ENCODE measurements around the gene RDH5.

RDH5 gene

DNA sequence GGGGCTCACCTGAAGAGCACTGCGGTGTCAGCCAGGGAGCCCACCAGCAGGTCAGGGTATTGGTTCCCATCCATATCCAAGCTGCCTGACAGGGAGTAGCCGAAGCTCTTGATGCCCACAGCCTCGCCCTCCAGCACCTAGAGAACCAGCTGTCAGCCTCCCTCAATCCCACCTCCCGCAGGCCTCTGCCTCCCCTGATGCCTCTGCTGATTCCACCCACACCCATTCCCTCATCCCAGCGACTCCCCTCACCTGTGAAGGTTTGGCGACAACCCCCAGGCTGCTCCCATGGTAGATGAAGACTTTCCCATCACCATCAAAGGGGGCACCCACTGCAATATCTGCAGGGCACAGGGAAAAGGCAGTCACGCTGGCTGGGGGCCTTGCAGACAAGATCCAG lies 22.5 kb upstream of the RDH5 start:
- Histone ChIP-seq H3K27me3 (ENCODE audit: insufficient read depth, low read length, poor library complexity, severe bottlenecking) (no peaks in the 10 kb centered on the region), H2AFZ (ENCODE audit: low read length) (no peak overlapping the region), H3K4me2 (ENCODE audit: low read depth, low read length, poor library complexity, severe bottlenecking) (no peak overlapping the region), H4K20me1 (ENCODE audit: insufficient read depth, low read length, poor library complexity, severe bottlenecking) (no peaks in the 10 kb centered on the region), H3K4me3 (ENCODE audit: low read length, poor library complexity, severe bottlenecking) (no peak overlapping the region), H3F3A (ENCODE audit: low read depth) (no peaks in the 10 kb centered on the region), H3K9me3 (ENCODE audit: insufficient read depth, low read depth, low read length) (no peaks in the 10 kb centered on the region), H3K9me2 (replicated peaks; ENCODE audit: low read depth, low read length) (no peaks in the 10 kb centered on the region), H3K36me3 (ENCODE audit: insufficient read depth, low read length) (no peaks in the 10 kb centered on the region), H3K79me2 (ENCODE audit: insufficient read depth, low read length) (no peaks in the 10 kb centered on the region), H3K9ac (ENCODE audit: low read depth, low read length, poor library complexity, severe bottlenecking) (no peak overlapping the region), H3K4me1 (ENCODE audit: insufficient read depth, low read length, poor library complexity, severe bottlenecking) (no peaks in the 10 kb centered on the region)
- TF ChIP-seq, protein P1, sequence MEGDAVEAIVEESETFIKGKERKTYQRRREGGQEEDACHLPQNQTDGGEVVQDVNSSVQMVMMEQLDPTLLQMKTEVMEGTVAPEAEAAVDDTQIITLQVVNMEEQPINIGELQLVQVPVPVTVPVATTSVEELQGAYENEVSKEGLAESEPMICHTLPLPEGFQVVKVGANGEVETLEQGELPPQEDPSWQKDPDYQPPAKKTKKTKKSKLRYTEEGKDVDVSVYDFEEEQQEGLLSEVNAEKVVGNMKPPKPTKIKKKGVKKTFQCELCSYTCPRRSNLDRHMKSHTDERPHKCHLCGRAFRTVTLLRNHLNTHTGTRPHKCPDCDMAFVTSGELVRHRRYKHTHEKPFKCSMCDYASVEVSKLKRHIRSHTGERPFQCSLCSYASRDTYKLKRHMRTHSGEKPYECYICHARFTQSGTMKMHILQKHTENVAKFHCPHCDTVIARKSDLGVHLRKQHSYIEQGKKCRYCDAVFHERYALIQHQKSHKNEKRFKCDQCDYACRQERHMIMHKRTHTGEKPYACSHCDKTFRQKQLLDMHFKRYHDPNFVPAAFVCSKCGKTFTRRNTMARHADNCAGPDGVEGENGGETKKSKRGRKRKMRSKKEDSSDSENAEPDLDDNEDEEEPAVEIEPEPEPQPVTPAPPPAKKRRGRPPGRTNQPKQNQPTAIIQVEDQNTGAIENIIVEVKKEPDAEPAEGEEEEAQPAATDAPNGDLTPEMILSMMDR (conservative IDR thresholded peaks at IDR 0.05; ENCODE audit: low read length): no peak
- TF ChIP-seq EZH2phosphoT487 (IDR thresholded peaks at IDR 0.05; ENCODE audit: borderline replicate concordance): no peak

DNA sequence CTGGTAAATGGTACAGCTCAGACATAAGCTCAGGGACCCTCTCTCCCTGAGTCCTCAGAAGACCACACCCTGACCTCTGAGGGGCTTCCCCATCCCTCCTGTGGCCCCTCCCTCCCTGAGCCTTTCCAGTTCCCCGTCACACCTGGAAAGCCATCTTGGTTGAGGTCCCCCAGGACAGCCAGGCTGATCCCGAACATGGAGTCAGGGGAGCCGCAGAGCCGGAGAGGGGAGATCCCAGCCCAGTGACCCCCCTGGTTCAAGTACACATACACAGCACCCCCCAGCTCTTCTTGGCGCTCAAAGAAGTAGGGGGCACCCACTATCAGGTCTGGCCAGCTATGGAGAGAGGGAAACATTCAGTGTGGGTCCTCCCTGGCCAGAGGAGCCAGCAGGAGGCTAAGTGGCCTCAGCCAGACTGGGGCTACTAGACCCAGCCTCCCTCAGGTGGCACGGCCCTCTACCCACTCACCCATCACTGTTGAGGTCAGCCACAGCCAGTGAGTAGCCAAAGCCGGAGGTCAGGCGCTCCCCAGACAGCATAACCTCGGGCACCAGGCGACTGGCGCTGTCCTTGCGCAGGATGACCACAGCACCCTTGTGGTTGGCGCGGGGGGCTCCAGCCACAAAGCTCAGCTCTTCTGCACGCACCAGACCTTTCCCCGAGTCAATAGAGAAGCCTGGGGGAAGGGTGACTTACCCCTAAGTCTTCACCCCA lies 21.8 kb upstream of the RDH5 start:
- Histone ChIP-seq H3K27me3 (ENCODE audit: insufficient read depth, low read length, poor library complexity, severe bottlenecking) (no peaks in the 10 kb centered on the region), H3K4me3 (ENCODE audit: low read length, poor library complexity, severe bottlenecking) (no peak overlapping the region), H3K79me2 (ENCODE audit: insufficient read depth, low read length) (no peaks in the 10 kb centered on the region), H3K36me3 (ENCODE audit: insufficient read depth, low read length) (no peaks in the 10 kb centered on the region), H3F3A (ENCODE audit: low read depth) (no peaks in the 10 kb centered on the region), H2AFZ (ENCODE audit: low read length) (no peak overlapping the region), H3K4me1 (ENCODE audit: insufficient read depth, low read length, poor library complexity, severe bottlenecking) (no peaks in the 10 kb centered on the region), H3K9ac (ENCODE audit: low read depth, low read length, poor library complexity, severe bottlenecking) (no peak overlapping the region), H3K9me2 (replicated peaks; ENCODE audit: low read depth, low read length) (no peaks in the 10 kb centered on the region), H3K4me2 (ENCODE audit: low read depth, low read length, poor library complexity, severe bottlenecking) (no peak overlapping the region), H4K20me1 (ENCODE audit: insufficient read depth, low read length, poor library complexity, severe bottlenecking) (no peaks in the 10 kb centered on the region), H3K9me3 (ENCODE audit: insufficient read depth, low read depth, low read length) (no peaks in the 10 kb centered on the region)
- TF ChIP-seq, protein P1 (conservative IDR thresholded peaks at IDR 0.05; ENCODE audit: low read length): no peak
- TF ChIP-seq EZH2phosphoT487 (IDR thresholded peaks at IDR 0.05; ENCODE audit: borderline replicate concordance): no peak

DNA sequence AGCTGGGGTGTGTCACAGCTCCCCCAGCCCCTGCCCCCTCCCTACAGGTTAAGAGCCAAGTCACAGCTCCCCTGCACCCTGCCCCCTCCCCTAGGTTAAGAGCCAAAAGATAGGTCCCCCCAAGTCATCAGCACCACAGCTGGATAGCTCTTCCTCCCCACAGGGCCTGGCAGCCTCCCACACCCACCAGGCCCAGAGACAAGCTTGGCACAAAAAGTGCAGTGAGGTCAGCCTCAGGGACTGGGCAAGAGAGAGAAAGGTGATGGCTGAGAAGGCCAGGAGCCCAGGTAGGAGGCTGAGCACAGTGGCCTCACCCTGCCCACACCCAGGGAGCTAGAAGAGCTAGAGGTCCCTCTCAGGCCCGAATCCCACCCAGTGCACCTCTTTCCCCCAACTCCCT lies 21.2 kb upstream of the RDH5 start:
- Histone ChIP-seq H3K9me2 (replicated peaks; ENCODE audit: low read depth, low read length) (no peaks in the 10 kb centered on the region), H3K27me3 (ENCODE audit: insufficient read depth, low read length, poor library complexity, severe bottlenecking) (no peaks in the 10 kb centered on the region), H4K20me1 (ENCODE audit: insufficient read depth, low read length, poor library complexity, severe bottlenecking) (no peaks in the 10 kb centered on the region), H3K4me3 (ENCODE audit: low read length, poor library complexity, severe bottlenecking) (no peak overlapping the region), H3F3A (ENCODE audit: low read depth) (no peaks in the 10 kb centered on the region), H3K4me2 (ENCODE audit: low read depth, low read length, poor library complexity, severe bottlenecking) (no peak overlapping the region), H3K9ac (ENCODE audit: low read depth, low read length, poor library complexity, severe bottlenecking) (no peak overlapping the region), H3K79me2 (ENCODE audit: insufficient read depth, low read length) (no peaks in the 10 kb centered on the region), H3K4me1 (ENCODE audit: insufficient read depth, low read length, poor library complexity, severe bottlenecking) (no peaks in the 10 kb centered on the region), H3K36me3 (ENCODE audit: insufficient read depth, low read length) (no peaks in the 10 kb centered on the region), H2AFZ (ENCODE audit: low read length) (no peak overlapping the region), H3K9me3 (ENCODE audit: insufficient read depth, low read depth, low read length) (no peaks in the 10 kb centered on the region)
- TF ChIP-seq, protein P1 (conservative IDR thresholded peaks at IDR 0.05; ENCODE audit: low read length): no peak
- TF ChIP-seq EZH2phosphoT487 (IDR thresholded peaks at IDR 0.05; ENCODE audit: borderline replicate concordance): no peak

Measured in Loucy (cell line).